ENCODE measurements around the gene AMPD2. TPM values are rescaled to one million over a fixed set of nuclear protein-coding genes. Genes with fewer than 3 reads are reported as not detected.

AMPD2 gene
- total and polyA plus RNA-seq, 2 of the 8 experiments (the other 6 are each of a cell fraction or from before 2014, with no cell fraction given), result 37.2 to 67.7 TPM

DNA sequence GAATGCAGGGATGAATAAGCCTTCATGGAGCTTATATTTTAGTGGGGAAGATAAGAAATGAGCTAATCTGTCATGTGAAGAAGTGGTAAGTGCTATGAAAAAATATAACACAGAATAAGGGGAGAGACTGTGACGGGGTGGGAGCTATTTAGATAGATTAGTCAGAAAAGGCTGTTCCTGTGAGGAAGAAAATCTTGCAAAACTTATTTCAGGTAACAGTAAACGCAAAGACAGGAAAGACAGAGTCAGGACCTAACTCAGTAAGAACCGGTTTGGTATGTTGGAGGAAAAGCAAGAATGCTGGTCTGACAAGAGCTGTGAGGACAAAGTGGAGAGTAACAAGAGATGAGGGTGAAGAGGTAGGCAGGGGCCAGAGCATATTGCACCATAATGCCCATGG, 49.2 kb upstream of the AMPD2 start:
- CTCF ChIA-PET (ENCODE audit: partially characterized antibody), result interaction anchor here (0.6 to 1.6 kb wide), 12 partner anchors 10 to 204 kb away, joined by 3 to 5 read pairs (median 3); partner anchors contain the start of gene GNAI3
- Histone ChIP-seq H3K4me2 (ENCODE audit: insufficient read depth in 1 of 2, low read depth in 2 of 2, low read length in 2 of 2) (peak overlapping the region; percentile 10 to 17; a peak in 1 of 4 replicates), H4K20me1 (replicated peaks in 1 of 2; ENCODE audit: control insufficient read depth in 1 of 2, insufficient read depth in 2 of 2, low read length in 2 of 2) (peaks cover 2 to 4% of the 10 kb centered on the region in 2 experiments), H4K5ac (ENCODE audit: insufficient read length, low read depth, low read length) (no peak overlapping the region), H2BK15ac (ENCODE audit: low read length) (no peak overlapping the region), H2BK120ac (replicated peaks; ENCODE audit: low read depth, low read length) (no peak overlapping the region), H3K27ac (ENCODE audit: low read depth, low read length) (no peak overlapping the region), H3K23ac (ENCODE audit: insufficient read length) (no peak overlapping the region), H3K9ac (replicated peaks in 1 of 4; ENCODE audit: extremely low read depth in 1 of 4, low read depth in 3 of 4, low read length in 3 of 4) (no peak overlapping the region), H4K8ac (ENCODE audit: extremely low read depth, insufficient read depth, low read length) (no peak overlapping the region), H3K4me1 (replicated peaks in 1 of 4; ENCODE audit: control insufficient read depth in 3 of 4, insufficient read depth in 4 of 4, low read length in 3 of 4) (peaks cover 2 to 14% (median 6%) of the 10 kb centered on the region in 4 experiments; a peak in 5 of 7 replicates), H2AK5ac (ENCODE audit: low read depth, low read length) (no peak overlapping the region), H3K36me3 (ENCODE audit: control insufficient read depth in 2 of 4, insufficient read depth in 4 of 4, low read length in 3 of 4) (peaks cover 0 to 7% (median 0%) of the 10 kb centered on the region in 4 experiments; a peak in 1 of 8 replicates), H3K27me3 (replicated peaks in 1 of 4; ENCODE audit: control insufficient read depth in 3 of 4, extremely low read depth in 1 of 4, insufficient read depth in 3 of 4, low read length in 3 of 4) (no peaks in the 10 kb centered on the region), H3K14ac (ENCODE audit: insufficient read length) (no peak overlapping the region), H3K4ac (replicated peaks; ENCODE audit: insufficient read length, low read depth, low read length) (no peak overlapping the region), H3K79me1 (ENCODE audit: low read depth, low read length) (no peaks in the 10 kb centered on the region; the same call in 1 of the 2 replicates), H3K9me3 (ENCODE audit: insufficient read depth in 2 of 2, low read depth in 1 of 2, low read length in 1 of 2) (no peaks in the 10 kb centered on the region), H2AFZ (ENCODE audit: low read length) (no peak overlapping the region), H2BK5ac (ENCODE audit: low read depth, low read length) (no peak overlapping the region), H2BK20ac (ENCODE audit: low read length) (no peak overlapping the region), H3K56ac (replicated peaks; ENCODE audit: insufficient read length, low read depth, low read length) (no peak overlapping the region), H3K4me3 (ENCODE audit: extremely low read depth in 1 of 4, insufficient read depth in 2 of 4, low read depth in 3 of 4, low read length in 4 of 4) (no peak overlapping the region), H3K79me2 (ENCODE audit: control insufficient read depth in 1 of 2, insufficient read depth in 2 of 2, low read length in 2 of 2) (peaks cover 8 to 77% of the 10 kb centered on the region in 2 experiments; a peak in 3 of 4 replicates), H3K18ac (ENCODE audit: extremely low read depth, low read length) (no peak overlapping the region), H4K91ac (replicated peaks; ENCODE audit: insufficient read length, low read length) (no peak overlapping the region), H3K23me2 (ENCODE audit: low read depth, low read length) (no peaks in the 10 kb centered on the region; the same call in 1 of the 2 replicates), H2BK12ac (ENCODE audit: low read depth, low read length) (no peak overlapping the region)
- POLR2A ChIA-PET (ENCODE audit: partially characterized antibody), result interaction anchor here (0.7 to 1.1 kb wide), 5 partner anchors 15 to 42 kb away, joined by 3 to 4 read pairs (median 3); no protein-coding TSS in a partner anchor
- FAIRE-seq, result no peak
- TF ChIP-seq TBP (IDR thresholded peaks at IDR 0.05; ENCODE audit: low read depth, low read length) (no peak), SP4 (IDR thresholded peaks at IDR 0.05; ENCODE audit: low read length) (no peak), SIX5 (IDR thresholded peaks at IDR 0.05; ENCODE audit: low read depth, low read length) (no peak), CEBPB (IDR thresholded peaks at IDR 0.05; ENCODE audit: low read depth, low read length) (0 out of 2 replicates have a peak, but pooled peaks have one; percentile 27), BRCA1 (IDR thresholded peaks at IDR 0.05; ENCODE audit: low read depth, low read length) (no peak), JUND (IDR thresholded peaks at IDR 0.05; ENCODE audit: low read length) (no peak)
- DNase-seq (ENCODE audit: low read depth in 1 of 2, low spot score in 2 of 2), result no peak
- WGBS, 2 experiments (ENCODE audit: extremely low coverage in 1 of 2, insufficient coverage in 1 of 2, insufficient read length in 1 of 2, insufficient replicate concordance in 2 of 2, low coverage in 1 of 2, low lambda C conversion rate in 2 of 2, missing lambda C conversion rate in 1 of 2), result 52% methylated on average over 3 of the region's 3 CpGs; no CpG with 5 or more reads in 1 of the 2 experiments

Measured in H1 (cell line).